Kidney epithelial cell (primary cell): ENCODE measurements around the gene POLR1F. TPM values are rescaled to one million over a fixed set of nuclear protein-coding genes. Genes with fewer than 3 reads are reported as not detected.
"Not testable (repeated sequence)": the region's sequence is repeated elsewhere in the genome, so short reads cannot be mapped to it uniquely, and the experiment has no call there.

Experiments
- DNase-seq: peaks from one replicate; pipeline ENCODE4 v3.0.0-alpha.2; 2010; ENCODE audit warnings: low read depth
- H3K27me3 ChIP-seq: 2 replicates; pipeline ENCODE4 v1.6.0; 2011; ENCODE audit warnings: low read length; ENCODE audit not compliant: control insufficient read depth, insufficient read depth
- H3K36me3 ChIP-seq: 2 replicates; pipeline ENCODE4 v1.5.1; 2011; ENCODE audit warnings: low read length; ENCODE audit not compliant: control insufficient read depth, insufficient read depth
- H3K4me3 ChIP-seq: 2 replicates; pipeline ENCODE4 v1.5.1; 2011; ENCODE audit warnings: low read depth, mild to moderate bottlenecking, control low read depth, low read length
- total RNA-seq: library from RNA; depleted of rRNA; stranded (reverse); fragments of >200 nt; gene quantifications from 2 replicates; pipeline ENCODE4 v1.2.3, GENCODE V29; 2015
- TF ChIP-seq, protein P1 (sequence below): IDR thresholded peaks from 2 replicates; pipeline ENCODE4 v1.5.1; 2011; ENCODE audit warnings: mild to moderate bottlenecking, moderate library complexity, low read length, control low read depth, inconsistent platforms; ENCODE audit not compliant: insufficient read depth, poor library complexity, severe bottlenecking

The POLR1F gene
- total RNA-seq, 1 donor from 2014 or later = 22.5 TPM

DNA sequence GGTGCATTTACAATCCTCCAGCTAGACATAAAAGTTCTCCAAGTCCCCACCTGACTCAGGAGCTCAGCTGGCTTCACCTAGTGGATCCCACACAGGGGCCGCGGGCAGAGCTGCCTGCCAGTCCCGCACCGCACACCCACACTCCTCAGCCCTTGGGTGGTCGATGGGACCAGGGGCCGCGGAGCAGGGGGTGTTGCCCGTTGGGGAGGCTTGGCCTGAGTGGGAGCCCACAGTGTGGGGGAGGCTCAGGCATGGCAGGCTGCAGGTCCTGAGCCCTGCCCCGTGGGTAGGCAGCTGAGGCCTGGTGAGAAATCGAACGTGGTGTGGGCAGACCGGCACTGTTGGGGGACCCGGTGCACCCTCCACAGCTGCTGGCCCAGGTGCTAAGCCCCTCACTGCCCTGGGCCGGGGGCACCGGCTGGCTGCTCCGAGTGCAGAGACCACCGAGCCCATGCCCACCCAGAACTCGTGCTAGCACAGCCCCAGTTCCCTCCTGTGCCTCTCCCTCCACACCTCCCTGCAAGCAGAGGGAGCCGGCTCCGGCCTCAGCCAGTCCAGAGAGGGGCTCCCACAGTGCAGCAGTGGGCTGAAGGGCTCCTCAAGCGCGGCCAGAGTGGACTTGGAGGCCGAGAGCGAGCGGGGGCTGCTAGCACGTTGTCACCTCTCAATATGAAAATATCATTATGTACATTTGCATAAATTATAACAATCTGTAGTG is 16.6 kb downstream of the POLR1F start:
- TF ChIP-seq, protein P1, sequence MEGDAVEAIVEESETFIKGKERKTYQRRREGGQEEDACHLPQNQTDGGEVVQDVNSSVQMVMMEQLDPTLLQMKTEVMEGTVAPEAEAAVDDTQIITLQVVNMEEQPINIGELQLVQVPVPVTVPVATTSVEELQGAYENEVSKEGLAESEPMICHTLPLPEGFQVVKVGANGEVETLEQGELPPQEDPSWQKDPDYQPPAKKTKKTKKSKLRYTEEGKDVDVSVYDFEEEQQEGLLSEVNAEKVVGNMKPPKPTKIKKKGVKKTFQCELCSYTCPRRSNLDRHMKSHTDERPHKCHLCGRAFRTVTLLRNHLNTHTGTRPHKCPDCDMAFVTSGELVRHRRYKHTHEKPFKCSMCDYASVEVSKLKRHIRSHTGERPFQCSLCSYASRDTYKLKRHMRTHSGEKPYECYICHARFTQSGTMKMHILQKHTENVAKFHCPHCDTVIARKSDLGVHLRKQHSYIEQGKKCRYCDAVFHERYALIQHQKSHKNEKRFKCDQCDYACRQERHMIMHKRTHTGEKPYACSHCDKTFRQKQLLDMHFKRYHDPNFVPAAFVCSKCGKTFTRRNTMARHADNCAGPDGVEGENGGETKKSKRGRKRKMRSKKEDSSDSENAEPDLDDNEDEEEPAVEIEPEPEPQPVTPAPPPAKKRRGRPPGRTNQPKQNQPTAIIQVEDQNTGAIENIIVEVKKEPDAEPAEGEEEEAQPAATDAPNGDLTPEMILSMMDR = no peak
- H3K4me3 ChIP-seq = no peak overlapping the region

DNA sequence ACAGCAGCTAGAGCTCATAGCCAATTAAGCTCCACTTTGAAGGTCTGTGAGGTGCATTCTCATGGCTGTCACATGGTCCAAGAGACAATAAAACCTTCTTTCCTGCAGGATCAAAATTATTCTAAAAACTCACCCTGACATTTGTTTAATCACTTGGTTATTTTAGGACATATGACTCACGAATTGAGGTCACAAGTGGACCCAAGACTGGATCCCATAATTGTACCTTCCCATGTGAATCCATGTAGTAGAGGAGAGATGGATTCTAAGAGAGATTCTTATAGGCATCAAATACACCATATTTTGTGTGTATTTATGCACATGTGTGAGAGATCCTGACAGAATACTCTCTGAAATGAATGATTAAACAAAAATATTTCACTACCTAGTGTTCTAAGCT is 18.1 kb downstream of the POLR1F start:
- Histone ChIP-seq H3K4me3 (no peak overlapping the region), H3K27me3 (no peaks in the 10 kb centered on the region), H3K36me3 (no peaks in the 10 kb centered on the region)
- TF ChIP-seq, protein P1 = no peak
- no peak for DNase-seq

More for the DNA sequence above, 16.6 kb downstream of the POLR1F start:
- no peak for DNase-seq
- Histone ChIP-seq H3K27me3 (no peaks in the 10 kb centered on the region), H3K36me3 (no peaks in the 10 kb centered on the region)

DNA sequence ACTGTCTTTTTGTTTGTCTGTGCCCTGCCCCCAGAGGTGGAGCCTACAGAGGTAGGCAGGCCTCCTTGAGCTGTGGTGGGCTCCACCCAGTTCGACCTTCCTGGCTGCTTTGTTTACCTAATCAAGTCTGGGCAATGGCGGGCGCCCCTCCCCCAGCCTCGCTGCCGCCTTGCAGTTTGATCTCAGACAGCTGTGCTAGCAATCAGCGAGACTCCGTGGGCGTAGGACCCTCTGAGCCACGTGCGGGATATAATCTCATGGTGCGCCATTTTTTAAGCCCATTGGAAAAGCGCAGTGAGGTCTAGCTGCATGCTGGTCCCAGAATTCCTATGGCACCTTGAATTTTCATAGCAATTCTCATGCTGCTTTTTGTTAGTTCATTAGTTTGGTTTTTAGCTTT is 19.7 kb downstream of the POLR1F start:
- not testable (repeated sequence) for H3K27me3 ChIP-seq, DNase-seq, H3K4me3 ChIP-seq, H3K36me3 ChIP-seq

DNA sequence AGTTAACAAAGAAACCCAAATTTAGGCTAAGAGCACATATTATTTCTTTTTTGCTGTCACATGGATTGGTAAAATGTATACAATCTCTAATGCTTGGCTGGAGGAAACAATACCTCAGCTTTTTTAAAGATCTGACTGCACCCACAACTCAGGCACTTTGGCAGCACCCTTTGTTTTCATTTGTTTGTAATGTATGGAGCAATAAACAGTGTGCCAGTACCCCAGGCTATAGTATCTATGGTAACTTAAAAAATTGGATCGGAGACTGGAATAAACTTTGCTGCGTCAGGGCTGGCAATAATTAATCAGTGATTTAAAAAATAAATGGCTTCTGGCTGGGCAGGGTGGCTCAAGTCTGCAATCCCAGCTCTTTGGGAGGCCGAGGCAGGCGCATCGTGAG is 27.2 kb downstream of the POLR1F start:
- TF ChIP-seq, protein P1 = no peak
- Histone ChIP-seq H3K4me3 (no peak overlapping the region), H3K27me3 (no peaks in the 10 kb centered on the region), H3K36me3 (no peaks in the 10 kb centered on the region)
- DNase-seq = no peak

DNA sequence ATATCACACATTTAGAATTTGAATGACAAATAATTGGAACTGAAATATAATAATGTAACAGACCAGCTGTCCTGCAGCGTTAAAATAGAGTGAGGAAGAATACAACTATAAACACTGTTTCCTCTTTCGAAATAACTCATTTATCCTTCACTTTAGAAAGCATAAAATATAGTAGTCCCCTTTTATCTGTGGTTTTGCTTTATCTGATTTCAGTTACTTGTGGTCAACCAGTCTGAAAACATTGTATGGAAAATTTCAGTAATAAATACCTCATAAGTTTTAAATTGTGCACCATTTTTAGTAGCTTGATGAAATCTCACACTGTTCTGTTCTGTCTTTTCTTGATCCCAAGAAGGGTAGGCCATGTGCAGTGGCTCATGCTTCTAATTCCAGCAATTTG is 31.7 kb downstream of the POLR1F start:
- TF ChIP-seq, protein P1 = no peak

DNA sequence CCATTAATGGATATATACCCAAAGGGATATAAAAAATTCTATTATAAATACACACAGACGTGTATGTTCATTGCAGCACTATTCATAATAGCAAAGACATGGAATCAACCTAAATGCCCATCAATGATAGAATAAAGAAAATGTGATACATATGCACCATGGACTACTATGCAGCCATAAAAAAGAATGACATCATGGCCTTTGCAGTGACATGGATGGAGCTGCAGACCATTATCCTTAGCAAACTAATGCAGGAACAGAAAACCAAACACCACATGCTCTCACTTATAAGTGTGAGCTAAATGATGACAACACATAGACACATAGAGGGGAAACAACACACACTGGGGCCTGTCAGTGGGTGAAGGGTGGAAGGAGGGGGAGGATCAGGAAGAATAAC is 33.0 kb downstream of the POLR1F start:
- H3K27me3 ChIP-seq = no peaks in the 10 kb centered on the region
- TF ChIP-seq, protein P1 = no peak
- no peaks in the 10 kb centered on the region for H3K36me3 ChIP-seq
- no peak overlapping the region for H3K4me3 ChIP-seq
- DNase-seq = no peak

More for the DNA sequence above, 31.7 kb downstream of the POLR1F start:
- no peaks in the 10 kb centered on the region for H3K27me3 ChIP-seq
- no peaks in the 10 kb centered on the region for H3K36me3 ChIP-seq
- H3K4me3 ChIP-seq = no peak overlapping the region
- no peak for DNase-seq
